Endothelial cell of umbilical vein (primary cell): ENCODE results near the gene RELN.

Source experiments
- CTCF ChIP-seq, 2 donors: IDR thresholded peaks; 1 replicate in 1 of 2; 2 replicates in 1 of 2; pipeline ENCODE4 v1.5.1; 2011; ENCODE audit warnings: low read length in 2 of 2, mild to moderate bottlenecking in 2 of 2, moderate library complexity in 2 of 2, control low read depth in 1 of 2, inconsistent platforms in 1 of 2, low read depth in 1 of 2; ENCODE audit not compliant: insufficient read depth in 1 of 2; ENCODE audit errors: extremely low read depth in 1 of 2
- MAX ChIP-seq: IDR thresholded peaks from 2 replicates; pipeline ENCODE4 v1.6.1; 2011; ENCODE audit not compliant: insufficient read depth, insufficient read length

GRCh38 chr7:103832438-103832837, 157.0 kb downstream of the RELN start:
- TF ChIP-seq CTCF (IDR thresholded peaks at IDR 0.05; ENCODE audit: extremely low read depth in 1 of 2, insufficient read depth in 1 of 2, low read depth in 1 of 2, low read length in 2 of 2) (no peak), MAX (no peak)
